Astrocyte (in vitro differentiated cells and primary cell): ENCODE measurements around the gene EPHB1.

ENCODE experiments used
- CTCF ChIP-seq: IDR thresholded peaks from 2 replicates; pipeline ENCODE4 v1.5.1; 2011; ENCODE audit warnings: low read depth, mild to moderate bottlenecking, inconsistent platforms, low read length, moderate library complexity; ENCODE audit not compliant: insufficient read depth
- EZH2 ChIP-seq: IDR thresholded peaks from 2 replicates; pipeline ENCODE4 v1.6.1; 2012; ENCODE audit warnings: mild to moderate bottlenecking, low read length, inconsistent platforms; ENCODE audit not compliant: insufficient read depth

- TF ChIP-seq CTCF (no peak), EZH2 (no peak)
Observed at GRCh38 chr3:135271177-135272025, 476.3 kb downstream of the EPHB1 start.
